Right lobe of liver (tissue), 4 donors: Measurements from ENCODE around the gene ZBTB17.

ENCODE experiments used
- CTCF ChIP-seq, 4 donors: fragments of 200-600 bp in 3 of 4; fragments of 450-650 bp in 1 of 4; IDR thresholded peaks; one replicate each; pipeline versions ENCODE4 v1.5.1 to v1.8.0; 2016 to 2022; ENCODE audit warnings: antibody characterized with exemption in 4 of 4, mild to moderate bottlenecking in 2 of 4
- POLR2A ChIP-seq: fragments of 450-650 bp; IDR thresholded peaks from one replicate; pipeline ENCODE4 v1.6.1; 2017; ENCODE audit warnings: antibody characterized with exemption, mild to moderate bottlenecking
- donor health status: DM: no; HTN: no; CAD: no.
- donor health status: DM: no; HTN: no; CAD: no.
- donor health status: DM: no; HTN: yes; CAD: no.

GRCh38 chr1:15959827-15960446 is 16.0 kb downstream of the ZBTB17 start:
- TF ChIP-seq CTCF (IDR thresholded peaks at IDR 0.05) (no peak), POLR2A (no peak)
